GM23338 (cell line): ENCODE results near the gene LRP10. TPM values are rescaled to one million over a fixed set of nuclear protein-coding genes. Genes with fewer than 3 reads are reported as not detected.
A peak's percentile ranks its signal among the peaks of the same experiment; 100 is the strongest.

Experiments
- ATAC-seq: fragments of 200-7000 bp; cut with Tn5 transposase; 3 replicates; pipeline ENCODE4 v1.9.1; 2020
- DNase-seq: peaks from one replicate; pipeline ENCODE4 v3.0.0-alpha.2; 2015; ENCODE audit warnings: low spot score
- H2AFZ ChIP-seq: fragments of 200-600 bp; sonication (generic); 2 replicates; pipeline ENCODE4 v1.8.0; 2016; ENCODE audit warnings: antibody characterized with exemption, mild to moderate bottlenecking, moderate library complexity
- H3F3A ChIP-seq: fragments of 200-600 bp; sonication (generic); replicated peaks from 2 replicates; pipeline ENCODE4 v1.8.0; 2017; ENCODE audit warnings: antibody characterized with exemption, mixed run types, low read depth
- H3K27ac ChIP-seq: fragments of 200-600 bp; sonication (generic); 2 replicates; pipeline ENCODE4 v1.6.1; 2016; ENCODE audit warnings: low read depth
- H3K27me3 ChIP-seq: fragments of 200-600 bp; sonication (generic); 2 replicates; pipeline ENCODE4 v1.8.0; 2016; ENCODE audit warnings: mild to moderate bottlenecking, mixed run types, moderate library complexity; ENCODE audit not compliant: insufficient read depth
- H3K36me3 ChIP-seq: fragments of 200-600 bp; sonication (generic); 2 replicates; pipeline ENCODE4 v1.8.0; 2016; ENCODE audit warnings: mild to moderate bottlenecking; ENCODE audit not compliant: insufficient read depth
- H3K4me1 ChIP-seq: fragments of 200-600 bp; sonication (generic); 2 replicates; pipeline ENCODE4 v1.8.0; 2016; ENCODE audit warnings: mild to moderate bottlenecking, moderate library complexity; ENCODE audit not compliant: insufficient read depth
- H3K4me2 ChIP-seq: fragments of 200-600 bp; sonication (generic); 2 replicates; pipeline ENCODE4 v1.7.1; 2017; ENCODE audit warnings: mixed run types
- H3K4me3 ChIP-seq: fragments of 200-600 bp; sonication (generic); 2 replicates; pipeline ENCODE4 v1.6.1; 2016; ENCODE audit warnings: mixed run types
- H3K79me2 ChIP-seq: fragments of 200-600 bp; sonication (generic); replicated peaks from 2 replicates; pipeline ENCODE4 v1.8.0; 2017; ENCODE audit warnings: mild to moderate bottlenecking; ENCODE audit not compliant: insufficient read depth
- H3K9me2 ChIP-seq: fragments of 200-600 bp; sonication (generic); 2 replicates; pipeline ENCODE4 v1.8.0; 2017; ENCODE audit not compliant: insufficient read depth
- H4K20me1 ChIP-seq: fragments of 200-600 bp; sonication (generic); replicated peaks from 2 replicates; pipeline ENCODE4 v1.8.0; 2017; ENCODE audit warnings: mild to moderate bottlenecking; ENCODE audit not compliant: insufficient read depth
- H3K27ac Mint-ChIP-seq: 2 replicates; pipeline ENCODE4 v1.8.0; 2020; ENCODE audit warnings: inconsistent platforms, mild to moderate bottlenecking, moderate library complexity, mixed read lengths
- H3K27me3 Mint-ChIP-seq: 3 replicates; pipeline ENCODE4 v1.8.0; 2022; ENCODE audit warnings: low read depth, mild to moderate bottlenecking, moderate library complexity, mixed read lengths, inconsistent platforms; ENCODE audit not compliant: insufficient read depth, poor library complexity
- H3K36me3 Mint-ChIP-seq: 3 replicates; pipeline ENCODE4 v1.8.0; 2021; ENCODE audit warnings: low read depth, mild to moderate bottlenecking, inconsistent platforms, moderate library complexity, mixed read lengths
- H3K4me1 Mint-ChIP-seq: 3 replicates; pipeline ENCODE4 v1.8.0; 2020; ENCODE audit warnings: mild to moderate bottlenecking, inconsistent platforms, mixed read lengths
- H3K4me3 Mint-ChIP-seq: 3 replicates; pipeline ENCODE4 v1.8.0; 2021; ENCODE audit warnings: moderate library complexity, mild to moderate bottlenecking, inconsistent platforms, mixed read lengths
- H3K9me3 Mint-ChIP-seq: 3 replicates; pipeline ENCODE4 v1.8.0; 2020; ENCODE audit warnings: moderate library complexity, mild to moderate bottlenecking, inconsistent platforms, mixed read lengths
- CTCF ChIP-seq, 2 experiments: fragments of 200-600 bp in 1 of 2; sonication (generic) in 1 of 2; conservative IDR thresholded peaks; 2 replicates each; pipeline versions ENCODE4 v1.5.1 to v1.6.1; 2016 to 2017; ENCODE audit warnings: antibody characterized with exemption in 2 of 2, low read depth in 2 of 2, mild to moderate bottlenecking in 2 of 2, moderate library complexity in 1 of 2
- EZH2 ChIP-seq: fragments of 200-600 bp; sonication (generic); IDR thresholded peaks from one replicate; pipeline ENCODE4 v1.8.0; 2017; ENCODE audit warnings: antibody characterized with exemption, mild to moderate bottlenecking, low read depth; ENCODE audit not compliant: unreplicated experiment
- EZH2phosphoT487 ChIP-seq: fragments of 200-600 bp; sonication (generic); IDR thresholded peaks from one replicate; pipeline ENCODE4 v1.8.1; 2018; ENCODE audit warnings: antibody characterized with exemption; ENCODE audit not compliant: unreplicated experiment
- NANOG ChIP-seq: IDR thresholded peaks from 2 replicates; pipeline ENCODE4 v1.6.1; 2016; ENCODE audit warnings: antibody characterized with exemption, borderline replicate concordance
- POLR2AphosphoS5 ChIP-seq: IDR thresholded peaks from 2 replicates; pipeline ENCODE4 v1.6.1; 2016; ENCODE audit warnings: antibody characterized with exemption, low read depth
- STAT1 ChIP-seq: IDR thresholded peaks from one replicate; pipeline ENCODE4 v1.6.1; 2016; ENCODE audit warnings: antibody characterized with exemption; ENCODE audit not compliant: unreplicated experiment
- ZNF331 ChIP-seq: fragments of 250-450 bp; sonication (Bioruptor Pico); IDR thresholded peaks from 2 replicates; pipeline ENCODE4 v1.5.0; 2020; ENCODE audit warnings: low read depth, mild to moderate bottlenecking, moderate library complexity
- polyA plus RNA-seq: library from polyadenylated mRNA; unstranded; fragments of >200 nt; fragmentation: Nextera tagmentation; extraction: Ambion mirVana; gene quantifications from 2 replicates; pipeline ENCODE4 v1.2.1, GENCODE V29; 2016
- total RNA-seq: library from RNA; depleted of rRNA; stranded (reverse); fragments of >200 nt; shearing (Covaris generic); gene quantifications from 2 replicates; pipeline ENCODE4 v1.2.3, GENCODE V29; 2014
- TF ChIP-seq, protein P1 (sequence below): IDR thresholded peaks from one replicate; pipeline ENCODE4 v1.6.1; 2018; ENCODE audit warnings: antibody characterized with exemption; ENCODE audit not compliant: unreplicated experiment

Gene LRP10
- total and polyA plus RNA-seq, 2 experiments from 2014 or later = 6.4 to 18.1 TPM

DNA sequence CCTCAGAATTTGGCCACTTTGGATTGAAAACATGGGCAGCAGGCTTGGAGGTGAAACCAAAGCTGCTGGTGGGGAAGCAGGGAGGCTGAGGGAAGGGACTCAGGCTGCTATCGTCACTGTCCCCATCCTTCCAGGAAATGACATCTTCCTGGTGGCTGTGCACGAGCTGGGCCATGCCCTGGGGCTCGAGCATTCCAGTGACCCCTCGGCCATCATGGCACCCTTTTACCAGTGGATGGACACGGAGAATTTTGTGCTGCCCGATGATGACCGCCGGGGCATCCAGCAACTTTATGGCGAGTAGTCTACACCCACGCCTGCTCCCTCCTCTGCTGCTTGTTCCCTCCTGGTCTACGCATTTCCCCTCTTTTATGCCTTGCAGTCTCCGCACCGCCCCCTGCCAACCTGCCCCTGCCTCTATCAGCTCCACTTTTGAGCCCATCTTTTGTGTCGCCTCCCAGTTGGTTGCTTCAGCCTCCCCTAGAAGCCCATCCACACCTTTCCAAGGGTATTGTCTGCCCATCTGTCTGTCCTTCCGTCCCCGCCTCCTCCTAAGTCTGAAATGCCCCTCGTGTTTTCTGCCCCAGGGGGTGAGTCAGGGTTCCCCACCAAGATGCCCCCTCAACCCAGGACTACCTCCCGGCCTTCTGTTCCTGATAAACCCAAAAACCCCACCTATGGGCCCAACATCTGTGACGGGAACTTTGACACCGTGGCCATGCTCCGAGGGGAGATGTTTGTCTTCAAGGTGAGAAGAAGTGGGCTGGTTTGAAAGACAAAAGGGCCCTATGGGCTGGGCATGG lies 28.2 kb upstream of the LRP10 start:
- peaks cover 14% of the 10 kb centered on the region for H3K79me2 ChIP-seq
- no peaks in the 10 kb centered on the region for H3K9me3 Mint-ChIP-seq
- no peak overlapping the region for H2AFZ ChIP-seq
- peaks cover 19% of the 10 kb centered on the region for H3K4me1 ChIP-seq
- H4K20me1 ChIP-seq = no peaks in the 10 kb centered on the region
- H3K27ac Mint-ChIP-seq = peak overlapping the region; percentile 73; the same call in 1 of the 2 replicates
- DNase-seq (no peak), ATAC-seq (no peak)
- H3K27me3 Mint-ChIP-seq = peaks cover 13% of the 10 kb centered on the region
- H3K4me2 ChIP-seq = no peak overlapping the region
- H3K36me3 ChIP-seq = no peaks in the 10 kb centered on the region; the same call in 1 of the 2 replicates
- H3K36me3 Mint-ChIP-seq = peaks cover 49% of the 10 kb centered on the region
- no peak overlapping the region; the same call in 2 of the 3 replicates for H3K4me3 Mint-ChIP-seq
- H3K4me3 ChIP-seq = no peak overlapping the region
- H3K27ac ChIP-seq = no peak overlapping the region
- H3K27me3 ChIP-seq = no peaks in the 10 kb centered on the region
- peaks cover 13% of the 10 kb centered on the region for H3F3A ChIP-seq
- no peak for TF ChIP-seq STAT1
- no peak for TF ChIP-seq EZH2
- no peak for TF ChIP-seq POLR2AphosphoS5
- TF ChIP-seq, protein P1, sequence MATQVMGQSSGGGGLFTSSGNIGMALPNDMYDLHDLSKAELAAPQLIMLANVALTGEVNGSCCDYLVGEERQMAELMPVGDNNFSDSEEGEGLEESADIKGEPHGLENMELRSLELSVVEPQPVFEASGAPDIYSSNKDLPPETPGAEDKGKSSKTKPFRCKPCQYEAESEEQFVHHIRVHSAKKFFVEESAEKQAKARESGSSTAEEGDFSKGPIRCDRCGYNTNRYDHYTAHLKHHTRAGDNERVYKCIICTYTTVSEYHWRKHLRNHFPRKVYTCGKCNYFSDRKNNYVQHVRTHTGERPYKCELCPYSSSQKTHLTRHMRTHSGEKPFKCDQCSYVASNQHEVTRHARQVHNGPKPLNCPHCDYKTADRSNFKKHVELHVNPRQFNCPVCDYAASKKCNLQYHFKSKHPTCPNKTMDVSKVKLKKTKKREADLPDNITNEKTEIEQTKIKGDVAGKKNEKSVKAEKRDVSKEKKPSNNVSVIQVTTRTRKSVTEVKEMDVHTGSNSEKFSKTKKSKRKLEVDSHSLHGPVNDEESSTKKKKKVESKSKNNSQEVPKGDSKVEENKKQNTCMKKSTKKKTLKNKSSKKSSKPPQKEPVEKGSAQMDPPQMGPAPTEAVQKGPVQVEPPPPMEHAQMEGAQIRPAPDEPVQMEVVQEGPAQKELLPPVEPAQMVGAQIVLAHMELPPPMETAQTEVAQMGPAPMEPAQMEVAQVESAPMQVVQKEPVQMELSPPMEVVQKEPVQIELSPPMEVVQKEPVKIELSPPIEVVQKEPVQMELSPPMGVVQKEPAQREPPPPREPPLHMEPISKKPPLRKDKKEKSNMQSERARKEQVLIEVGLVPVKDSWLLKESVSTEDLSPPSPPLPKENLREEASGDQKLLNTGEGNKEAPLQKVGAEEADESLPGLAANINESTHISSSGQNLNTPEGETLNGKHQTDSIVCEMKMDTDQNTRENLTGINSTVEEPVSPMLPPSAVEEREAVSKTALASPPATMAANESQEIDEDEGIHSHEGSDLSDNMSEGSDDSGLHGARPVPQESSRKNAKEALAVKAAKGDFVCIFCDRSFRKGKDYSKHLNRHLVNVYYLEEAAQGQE = no peak
- TF ChIP-seq CTCF (conservative IDR thresholded peaks at IDR 0.05; ENCODE audit: low read depth in 2 of 2) = no peak
- no peak for TF ChIP-seq EZH2phosphoT487
- no peak for TF ChIP-seq NANOG
- TF ChIP-seq ZNF331 (CRISPR knock-in tag) = no peak
- no peaks in the 10 kb centered on the region for H3K9me2 ChIP-seq
- peaks cover 29% of the 10 kb centered on the region for H3K4me1 Mint-ChIP-seq
